ENCODE data around the gene PAK1IP1.

Gene PAK1IP1

GRCh38 chr6:10721850-10722569 lies 27.2 kb downstream of the PAK1IP1 start:
- H3K27ac ChIP-seq = peak overlapping the region; percentile 73
- TF ChIP-seq ZFX (IDR thresholded peaks at IDR 0.05) (no peak), CTCF (conservative IDR thresholded peaks at IDR 0.05) (no peak)

DNA sequence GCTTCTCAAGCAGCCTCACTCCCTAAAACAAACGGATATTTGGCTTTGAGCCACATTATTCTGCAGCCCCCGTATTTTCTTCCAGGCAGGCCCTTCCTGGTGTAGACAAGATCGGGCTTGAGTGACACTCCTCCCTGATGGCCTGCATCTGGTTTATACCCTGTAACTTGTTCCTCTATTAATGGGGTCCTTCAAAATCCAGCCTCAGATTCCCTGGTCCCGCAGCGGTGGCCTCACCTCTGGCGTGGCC lies 27.7 kb downstream of the PAK1IP1 start:
- H3K27ac ChIP-seq = peak overlapping the region; percentile 73
- TF ChIP-seq ZFX (IDR thresholded peaks at IDR 0.05) = no peak
- no peak for TF ChIP-seq CTCF (conservative IDR thresholded peaks at IDR 0.05)

GRCh38 chr6:10722820-10723566 lies 28.2 kb downstream of the PAK1IP1 start, which contains the start of gene TMEM14C:
TMEM14C (plus strand) TSS chr6:10723070; CDS start chr6:10724614, 1,544 bp downstream.
- peak within 1 kb of the TSS; percentile 73 for H3K27ac ChIP-seq
- TF ChIP-seq ZFX (IDR thresholded peaks at IDR 0.05) = peak; percentile 18; the same call in 1 of the 2 replicates
- no peak for TF ChIP-seq CTCF (conservative IDR thresholded peaks at IDR 0.05)

DNA sequence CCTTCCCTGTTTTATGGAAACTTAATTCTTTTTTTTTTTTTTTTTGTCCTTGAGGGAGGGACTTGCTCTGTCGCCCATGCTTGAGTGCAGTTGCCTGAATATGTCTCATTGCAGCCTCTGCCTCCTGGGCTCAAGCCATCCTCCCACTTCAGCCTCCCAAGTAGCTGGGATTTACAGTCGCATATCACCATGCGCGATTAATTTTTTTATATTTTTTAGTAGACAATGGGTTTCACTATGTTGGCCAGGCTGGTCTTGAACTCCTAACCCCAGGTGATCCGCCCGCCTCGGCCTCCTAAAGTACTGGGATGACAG lies 28.8 kb downstream of the PAK1IP1 start:
- H3K27ac ChIP-seq = peak overlapping the region; percentile 73
- no peak for TF ChIP-seq CTCF (conservative IDR thresholded peaks at IDR 0.05)

DNA sequence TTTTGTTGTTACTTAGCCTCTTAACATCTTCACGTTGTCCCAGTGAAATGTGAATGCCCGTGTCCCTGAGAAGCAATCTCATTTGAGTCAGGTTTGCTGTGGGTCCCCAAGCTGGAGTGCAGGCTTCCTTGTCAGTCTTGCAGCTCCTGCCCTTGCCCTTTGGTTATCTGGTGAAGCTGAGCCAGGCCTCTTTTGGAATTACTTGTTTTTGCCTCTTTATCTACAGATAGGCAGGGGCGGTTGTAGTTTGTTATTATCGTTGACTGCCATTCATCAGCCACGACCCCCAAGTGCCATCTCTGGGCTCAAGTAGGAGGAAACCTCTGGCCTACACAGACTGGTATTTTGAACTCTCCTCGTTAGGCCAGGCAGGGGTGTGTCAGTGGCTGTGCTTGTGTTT lies 30.3 kb downstream of the PAK1IP1 start:
- no peak overlapping the region for H3K27ac ChIP-seq

GRCh38 chr6:10725716-10726115 lies 30.9 kb downstream of the PAK1IP1 start:
- H3K27ac ChIP-seq = no peak overlapping the region
- no peak for TF ChIP-seq ZFX (IDR thresholded peaks at IDR 0.05)
- TF ChIP-seq CTCF (conservative IDR thresholded peaks at IDR 0.05) = no peak

More for the DNA sequence above, 30.3 kb downstream of the PAK1IP1 start:
- TF ChIP-seq CTCF (conservative IDR thresholded peaks at IDR 0.05) (no peak), ZFX (IDR thresholded peaks at IDR 0.05) (no peak)

GRCh38 chr6:10730254-10730653 lies 35.5 kb downstream of the PAK1IP1 start:
- no peak overlapping the region for H3K27ac ChIP-seq
- TF ChIP-seq CTCF (conservative IDR thresholded peaks at IDR 0.05) = no peak
- no peak for TF ChIP-seq ZFX (IDR thresholded peaks at IDR 0.05)
